ENCODE measurements around the gene PNP.
"Not testable (repeated sequence)": the region's sequence is repeated elsewhere in the genome, so short reads cannot be mapped to it uniquely, and the experiment has no call there.

Gene PNP

DNA sequence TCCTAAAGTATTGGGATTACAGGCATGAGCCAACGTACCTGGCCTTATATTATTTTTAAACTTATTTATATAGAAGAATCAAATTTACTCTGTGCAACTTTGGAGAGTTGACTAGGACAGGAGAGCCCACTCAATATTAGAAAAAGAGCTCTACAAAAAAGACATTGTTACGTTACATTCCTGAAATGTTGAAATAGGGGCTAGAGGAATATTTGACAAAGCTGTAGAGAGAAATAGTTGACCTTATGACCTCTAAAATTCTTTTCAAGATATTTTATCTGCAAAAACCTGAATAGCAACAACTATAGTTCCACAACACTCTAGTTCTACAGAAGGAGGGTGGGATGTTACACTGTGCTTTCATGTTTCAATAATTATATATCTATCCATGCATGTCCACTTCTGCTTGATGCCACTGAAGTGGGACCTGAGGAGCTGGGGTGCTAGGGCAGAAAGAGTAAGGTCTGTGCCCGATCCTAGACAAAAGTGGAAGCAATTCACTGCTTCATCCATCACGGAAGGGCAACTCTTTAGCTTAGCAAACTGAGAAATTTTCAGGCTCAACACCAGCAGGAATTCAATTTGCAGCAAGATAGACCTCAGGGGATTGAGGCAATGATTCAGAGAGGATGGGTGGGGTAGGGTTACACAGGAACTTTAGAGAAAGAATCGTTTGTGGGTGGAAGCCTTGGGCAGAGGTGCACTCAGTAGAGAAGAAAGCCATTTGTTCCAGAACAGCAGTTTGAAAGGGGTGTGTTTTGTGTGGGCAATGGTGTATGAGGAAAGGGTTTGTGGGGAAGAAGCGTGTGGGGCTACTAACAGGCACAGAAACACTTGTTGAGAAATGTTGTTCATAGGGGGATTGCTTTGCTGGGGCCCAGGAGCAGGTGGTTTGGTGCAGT lies 20.1 kb downstream of the PNP start:
- Mint-ChIP-seq H3K9me3 (no peaks in the 10 kb centered on the region), H3K4me1 (peaks cover 68% of the 10 kb centered on the region), H3K27me3 (no peaks in the 10 kb centered on the region), H3K36me3 (peaks cover 4% of the 10 kb centered on the region), H3K4me3 (peak overlapping the region; percentile 16), H3K27ac (peak overlapping the region; percentile 81)
- CTCF ChIA-PET = interaction anchor here (0.7 to 3.1 kb wide), 3 partner anchors 75 to 145 kb away, joined by 3 to 12 read pairs (median 11); no protein-coding TSS in a partner anchor
- DNase-seq = peak; percentile 42

DNA sequence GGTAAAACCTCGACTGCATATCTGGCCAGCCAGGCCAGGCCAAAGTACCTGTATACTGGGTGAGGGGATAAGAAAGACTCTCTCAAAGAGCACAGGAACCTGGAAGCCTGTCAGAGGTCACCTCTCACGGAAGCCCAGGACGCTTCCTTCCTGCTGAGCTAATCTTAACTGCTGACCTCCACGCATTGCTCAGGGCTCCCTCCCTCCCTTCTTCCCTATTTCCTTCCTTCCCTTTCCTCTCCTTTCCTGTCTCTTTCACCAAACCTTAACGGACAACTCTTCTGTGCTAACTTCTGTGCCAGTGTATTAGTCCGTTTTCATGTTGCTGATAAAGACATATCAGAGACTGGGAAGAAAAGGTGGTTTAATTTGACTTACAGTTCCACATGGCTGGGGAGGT lies 21.4 kb downstream of the PNP start:
- Mint-ChIP-seq H3K4me1 (peaks cover 76% of the 10 kb centered on the region), H3K36me3 (peaks cover 4% of the 10 kb centered on the region), H3K27me3 (peaks cover 4% of the 10 kb centered on the region), H3K27ac (peak overlapping the region; percentile 81), H3K9me3 (no peaks in the 10 kb centered on the region), H3K4me3 (no peak overlapping the region)
- CTCF ChIA-PET = interaction anchor here (2.9 kb wide), 1 partner anchor 119 kb away, joined by 11 read pairs; no protein-coding TSS in a partner anchor
- no peak for DNase-seq

DNA sequence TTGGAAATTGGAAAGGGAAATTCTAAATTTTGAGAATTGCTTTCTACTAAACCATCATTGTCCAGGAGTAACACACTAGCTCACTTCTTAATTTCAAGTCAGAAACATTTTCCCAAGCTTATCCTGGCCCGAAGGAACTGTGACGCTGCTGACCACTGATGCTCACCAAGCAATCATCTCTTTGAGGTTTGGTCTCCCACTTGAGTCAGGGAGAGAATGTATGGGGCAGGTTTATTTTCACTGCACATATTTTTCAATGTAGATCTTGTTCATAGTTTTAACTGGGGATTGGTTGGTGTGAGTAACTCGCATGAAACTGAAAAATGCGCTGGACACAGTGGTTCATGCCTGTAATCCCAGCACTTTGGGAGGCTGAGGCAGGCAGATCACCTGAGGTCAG lies 23.3 kb downstream of the PNP start:
- Mint-ChIP-seq H3K4me1 (peaks cover 71% of the 10 kb centered on the region), H3K9me3 (no peaks in the 10 kb centered on the region), H3K27ac (no peak overlapping the region), H3K36me3 (peaks cover 4% of the 10 kb centered on the region), H3K4me3 (no peak overlapping the region), H3K27me3 (peaks cover 4% of the 10 kb centered on the region)
- CTCF ChIA-PET = no interaction called here
- DNase-seq = no peak

DNA sequence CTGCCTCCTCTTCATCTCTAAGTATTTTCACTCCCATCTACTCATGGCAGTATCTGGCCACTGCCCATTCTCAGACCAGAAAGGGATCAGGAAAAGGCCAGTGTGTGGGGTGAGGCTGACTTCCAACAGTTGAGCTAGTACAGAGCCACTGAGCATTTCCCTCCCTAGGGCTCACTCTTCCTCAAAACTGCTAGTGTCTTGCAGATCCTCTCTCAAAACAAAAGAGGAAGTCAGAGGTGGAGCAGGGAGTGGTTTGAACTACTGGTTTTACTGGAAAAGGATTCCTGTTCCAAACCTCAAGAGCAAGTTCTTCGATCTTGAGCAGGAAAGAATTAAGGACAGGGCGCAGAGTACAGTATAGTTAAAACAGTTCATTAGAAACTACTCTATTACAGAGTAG lies 24.4 kb downstream of the PNP start:
- Mint-ChIP-seq H3K36me3 (peaks cover 2% of the 10 kb centered on the region), H3K27me3 (peaks cover 4% of the 10 kb centered on the region), H3K4me3 (no peak overlapping the region), H3K4me1 (peaks cover 61% of the 10 kb centered on the region), H3K27ac (peak overlapping the region; percentile 73), H3K9me3 (no peaks in the 10 kb centered on the region)
- CTCF ChIA-PET = no interaction called here
- DNase-seq = no peak

DNA sequence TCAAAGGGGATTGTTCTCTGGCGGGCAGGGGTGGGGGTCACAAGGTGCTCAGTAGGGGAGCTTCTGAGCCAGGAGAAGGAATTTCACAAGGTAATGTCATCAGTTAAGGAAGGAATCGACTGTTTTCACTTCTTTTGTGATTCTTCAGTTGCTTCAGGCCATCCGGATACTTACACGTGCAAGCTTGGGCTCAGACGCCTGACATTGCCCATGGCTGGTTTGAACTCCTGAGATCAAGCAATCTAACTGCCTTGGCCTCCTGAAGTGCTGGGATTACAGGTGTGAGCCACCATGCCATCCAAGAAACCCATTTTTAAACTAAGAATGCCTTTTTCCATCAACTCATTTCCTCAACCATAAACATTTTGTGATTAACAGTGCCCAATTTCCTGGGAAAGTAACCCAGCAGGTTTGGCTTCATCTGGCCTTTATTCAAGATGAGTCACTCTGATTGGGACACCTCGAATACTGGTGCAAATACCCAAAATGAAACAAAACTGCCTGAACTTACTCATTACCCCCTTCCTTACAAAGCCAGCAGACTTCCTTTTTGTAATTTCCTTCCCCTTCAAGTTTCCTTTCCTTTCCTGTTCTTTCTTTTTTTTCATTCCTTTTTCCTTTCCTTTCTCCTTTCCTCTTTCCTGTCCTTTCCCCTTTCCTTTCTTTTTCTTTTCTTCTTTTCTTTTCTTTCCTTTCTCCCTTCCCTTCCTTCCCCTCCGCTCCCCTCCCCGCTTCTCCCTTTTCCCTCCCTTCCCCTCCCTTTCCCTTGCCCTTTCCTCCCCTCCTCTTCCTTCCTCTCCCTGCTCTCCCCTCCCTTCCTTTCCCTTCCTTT lies 25.9 kb downstream of the PNP start:
- H3K9me3 Mint-ChIP-seq = no peaks in the 10 kb centered on the region
- no peak for DNase-seq
- H3K27ac Mint-ChIP-seq = peak overlapping the region; percentile 44
- peaks cover 4% of the 10 kb centered on the region for H3K27me3 Mint-ChIP-seq
- no peaks in the 10 kb centered on the region for H3K36me3 Mint-ChIP-seq
- CTCF ChIA-PET = no interaction called here
- no peak overlapping the region for H3K4me3 Mint-ChIP-seq
- H3K4me1 Mint-ChIP-seq = peaks cover 47% of the 10 kb centered on the region

DNA sequence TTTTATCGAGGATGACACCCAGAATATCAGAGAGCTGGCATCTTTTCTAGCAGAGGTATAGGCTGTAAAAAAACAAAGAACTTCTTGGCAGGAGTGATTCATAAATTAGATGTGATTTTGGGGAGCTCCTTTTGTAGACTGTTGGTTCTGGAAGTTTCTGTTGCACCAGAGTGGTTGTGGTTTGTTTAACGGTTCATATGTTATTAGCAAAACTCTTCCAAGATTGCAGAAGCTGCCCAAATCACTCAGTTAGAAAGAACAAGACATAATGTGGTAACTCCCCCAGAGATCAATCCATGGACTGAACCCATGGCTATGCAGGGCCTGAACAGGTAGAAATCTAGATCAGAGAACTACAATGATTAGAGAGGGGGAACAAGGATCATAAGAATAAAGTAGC lies 29.4 kb downstream of the PNP start:
- DNase-seq = no peak
- CTCF ChIA-PET = interaction anchor here (1.0 kb wide), 1 partner anchor 111 kb away, joined by 4 read pairs; no protein-coding TSS in a partner anchor
- Mint-ChIP-seq H3K27ac (no peak overlapping the region), H3K36me3 (no peaks in the 10 kb centered on the region), H3K9me3 (no peaks in the 10 kb centered on the region), H3K4me3 (no peak overlapping the region), H3K27me3 (peaks cover 7% of the 10 kb centered on the region), H3K4me1 (peaks cover 20% of the 10 kb centered on the region)

DNA sequence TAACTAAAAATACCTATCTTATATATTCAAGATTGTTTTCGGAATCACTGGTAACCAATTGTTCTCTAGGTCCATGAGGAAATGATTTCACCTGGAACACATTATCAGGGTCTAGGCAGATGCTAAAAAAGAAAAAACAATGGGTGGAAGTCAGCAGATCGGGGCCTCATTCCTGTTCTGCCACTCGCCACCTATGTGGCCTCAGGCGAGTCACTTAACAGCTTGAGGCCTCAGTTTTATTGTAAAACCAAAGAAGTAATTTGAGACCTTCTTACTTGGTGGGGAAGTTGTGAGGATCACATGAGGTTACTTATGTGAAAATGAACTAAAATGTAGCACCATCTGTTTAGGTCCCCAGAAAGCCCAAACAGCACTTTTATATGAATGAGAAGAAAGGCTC lies 29.9 kb downstream of the PNP start:
- CTCF ChIA-PET = no interaction called here
- Mint-ChIP-seq H3K27me3 (peaks cover 7% of the 10 kb centered on the region), H3K9me3 (no peaks in the 10 kb centered on the region), H3K4me3 (no peak overlapping the region), H3K4me1 (peaks cover 18% of the 10 kb centered on the region), H3K36me3 (no peaks in the 10 kb centered on the region), H3K27ac (no peak overlapping the region)
- DNase-seq = no peak

DNA sequence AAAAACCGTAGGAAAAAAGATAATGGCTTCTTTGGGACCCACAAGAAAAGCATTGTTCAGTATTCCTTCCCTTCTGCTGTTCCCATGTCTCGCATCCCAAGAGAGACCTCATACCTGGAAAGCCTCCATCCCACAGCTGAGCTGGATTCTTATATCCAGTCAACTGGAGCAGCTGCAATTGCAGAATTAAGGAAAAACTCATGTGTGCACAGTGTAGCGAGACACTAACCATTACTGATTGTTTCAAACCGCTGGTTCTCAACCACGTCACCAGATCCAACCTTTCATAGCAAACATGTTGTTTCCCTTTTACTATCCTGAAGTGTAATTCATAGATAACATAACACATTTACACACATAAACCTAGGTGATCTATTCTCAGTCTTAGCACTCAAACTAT lies 30.7 kb downstream of the PNP start:
- Mint-ChIP-seq H3K27me3 (peaks cover 7% of the 10 kb centered on the region), H3K27ac (no peak overlapping the region), H3K9me3 (no peaks in the 10 kb centered on the region), H3K36me3 (no peaks in the 10 kb centered on the region), H3K4me3 (no peak overlapping the region), H3K4me1 (peaks cover 15% of the 10 kb centered on the region)
- DNase-seq = no peak
- CTCF ChIA-PET = no interaction called here

DNA sequence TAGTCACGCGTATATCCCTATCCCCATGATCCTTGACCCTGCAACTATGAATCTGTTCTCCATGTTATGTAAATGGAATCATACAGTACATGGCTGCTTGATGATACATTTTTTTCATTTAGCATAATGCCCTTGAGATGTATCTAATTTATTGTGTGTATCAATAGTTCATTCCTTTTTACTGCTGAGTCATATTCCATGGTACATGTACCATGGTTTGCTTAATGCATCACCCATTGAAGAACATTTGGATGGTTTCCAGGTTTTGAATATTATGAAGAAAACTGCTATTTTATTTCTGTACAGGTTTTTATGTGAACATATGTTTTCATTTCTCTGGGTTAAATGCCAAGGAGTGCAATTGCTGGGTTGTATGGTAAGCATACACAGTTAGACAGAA lies 32.1 kb downstream of the PNP start:
- Mint-ChIP-seq H3K27me3 (peaks cover 3% of the 10 kb centered on the region), H3K4me3 (no peak overlapping the region), H3K36me3 (no peaks in the 10 kb centered on the region), H3K4me1 (peaks cover 2% of the 10 kb centered on the region), H3K27ac (no peak overlapping the region), H3K9me3 (no peaks in the 10 kb centered on the region)
- CTCF ChIA-PET = no interaction called here
- no peak for DNase-seq

DNA sequence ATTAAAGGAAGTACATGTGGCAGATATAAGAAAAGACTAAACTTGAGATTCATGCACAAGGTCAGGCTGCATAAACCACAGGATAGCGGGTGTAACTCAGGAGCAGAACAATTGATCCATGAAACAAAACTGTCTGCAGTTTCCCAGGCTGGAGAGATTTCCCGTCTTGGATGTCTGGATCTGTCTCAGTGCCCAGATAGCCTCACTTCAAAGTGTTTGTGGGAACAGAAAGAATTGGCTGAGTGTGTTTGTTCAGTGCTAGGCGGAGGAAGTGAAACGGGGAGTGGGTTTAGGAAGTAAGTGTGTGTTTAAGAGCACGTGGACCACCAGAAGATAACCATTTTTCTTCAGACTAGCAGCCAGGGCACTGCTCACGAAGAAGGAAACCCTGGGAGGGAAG lies 34.7 kb downstream of the PNP start:
- Mint-ChIP-seq H3K4me3 (no peak overlapping the region), H3K27me3 (peaks cover 3% of the 10 kb centered on the region), H3K36me3 (no peaks in the 10 kb centered on the region), H3K4me1 (peaks cover 2% of the 10 kb centered on the region), H3K9me3 (no peaks in the 10 kb centered on the region), H3K27ac (no peak overlapping the region)
- CTCF ChIA-PET = no interaction called here
- no peak for DNase-seq

DNA sequence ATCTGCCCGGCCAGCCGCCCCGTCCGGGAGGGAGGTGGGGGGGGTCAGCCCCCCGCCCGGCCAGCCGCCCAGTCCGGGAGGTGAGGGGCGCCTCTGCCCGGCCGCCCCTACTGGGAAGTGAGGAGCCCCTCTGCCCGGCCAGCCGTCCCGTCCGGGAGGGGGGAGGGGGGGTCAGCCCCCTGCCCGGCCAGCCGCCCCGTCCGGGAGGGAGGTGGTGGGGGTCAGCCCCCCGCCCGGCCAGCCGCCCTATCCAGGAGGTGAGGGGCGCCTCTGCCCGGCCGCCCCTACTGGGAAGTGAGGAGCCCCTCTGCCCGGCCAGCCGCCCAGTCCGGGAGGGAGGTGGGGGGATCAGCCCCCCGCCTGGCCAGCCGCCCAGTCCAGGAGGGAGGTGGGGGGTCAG lies 37.1 kb downstream of the PNP start:
- H3K4me1 Mint-ChIP-seq, H3K4me3 Mint-ChIP-seq, DNase-seq, H3K36me3 Mint-ChIP-seq, CTCF ChIA-PET, H3K27ac Mint-ChIP-seq, H3K9me3 Mint-ChIP-seq: not testable (repeated sequence)
- H3K27me3 Mint-ChIP-seq = peaks cover 15% of the 10 kb centered on the region

DNA sequence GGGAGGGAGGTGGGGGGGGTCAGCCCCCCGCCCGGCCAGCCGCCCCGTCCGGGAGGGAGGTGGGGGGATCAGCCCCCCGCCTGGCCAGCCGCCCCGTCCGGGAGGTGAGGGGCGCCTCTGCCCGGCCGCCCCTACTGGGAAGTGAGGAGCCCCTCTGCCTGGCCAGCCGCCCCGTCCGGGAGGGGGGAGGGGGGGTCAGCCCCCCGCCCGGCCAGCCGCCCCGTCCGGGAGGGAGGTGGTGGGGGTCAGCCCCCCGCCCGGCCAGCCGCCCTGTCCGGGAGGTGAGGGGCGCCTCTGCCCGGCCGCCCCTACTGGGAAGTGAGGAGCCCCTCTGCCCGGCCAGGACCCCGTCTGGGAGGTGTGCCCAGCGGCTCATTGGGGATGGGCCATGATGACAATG lies 37.5 kb downstream of the PNP start:
- peaks cover 20% of the 10 kb centered on the region for H3K27me3 Mint-ChIP-seq
- H3K4me3 Mint-ChIP-seq, H3K4me1 Mint-ChIP-seq, CTCF ChIA-PET, H3K9me3 Mint-ChIP-seq, H3K36me3 Mint-ChIP-seq, DNase-seq, H3K27ac Mint-ChIP-seq: not testable (repeated sequence)

DNA sequence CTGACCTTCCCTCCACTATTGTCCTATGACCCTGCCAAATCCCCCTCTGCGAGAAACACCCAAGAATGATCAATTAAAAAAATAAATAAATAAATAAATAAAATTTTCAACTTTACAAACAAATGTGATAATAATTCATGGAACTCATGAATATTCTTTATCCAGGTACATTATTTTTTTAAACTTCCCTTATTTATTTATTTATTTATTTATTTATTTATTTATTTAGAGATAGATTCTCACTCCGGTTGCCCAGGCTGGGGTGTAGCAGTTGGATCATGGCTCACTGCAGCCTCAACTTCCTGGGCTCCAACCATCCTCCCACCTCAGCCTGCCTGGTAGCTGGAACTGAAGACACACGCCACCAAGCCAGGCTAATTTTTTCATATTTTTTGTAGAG lies 38.3 kb downstream of the PNP start:
- H3K4me3 Mint-ChIP-seq, H3K9me3 Mint-ChIP-seq, H3K36me3 Mint-ChIP-seq, H3K4me1 Mint-ChIP-seq, DNase-seq, H3K27ac Mint-ChIP-seq, CTCF ChIA-PET: not testable (repeated sequence)
- peaks cover 21% of the 10 kb centered on the region for H3K27me3 Mint-ChIP-seq

DNA sequence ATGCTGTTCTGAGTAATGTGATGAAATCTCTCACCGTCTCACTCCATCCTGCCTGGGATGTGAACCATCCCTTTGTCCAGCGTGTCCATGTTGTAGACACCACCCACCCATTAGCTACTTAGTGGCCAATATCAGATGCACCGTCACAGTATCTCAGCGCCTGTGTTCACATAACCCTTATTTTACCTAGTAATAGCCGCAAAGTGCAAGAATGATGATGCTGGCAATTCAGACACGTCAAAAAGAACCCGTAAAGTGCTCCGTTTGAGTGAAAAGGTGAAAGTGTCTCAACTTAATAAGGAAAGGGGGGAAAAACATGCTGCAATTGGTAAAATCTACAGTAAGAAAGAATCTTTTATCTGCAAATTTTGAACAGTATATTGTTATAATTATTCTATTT lies 39.2 kb downstream of the PNP start:
- no peaks in the 10 kb centered on the region for H3K36me3 Mint-ChIP-seq
- peaks cover 2% of the 10 kb centered on the region for H3K4me1 Mint-ChIP-seq
- H3K9me3 Mint-ChIP-seq = no peaks in the 10 kb centered on the region
- H3K27me3 Mint-ChIP-seq = peaks cover 28% of the 10 kb centered on the region
- no peak for DNase-seq
- CTCF ChIA-PET = no interaction called here
- H3K27ac Mint-ChIP-seq = no peak overlapping the region
- no peak overlapping the region for H3K4me3 Mint-ChIP-seq

All from activated naive CD4-positive, alpha-beta T cell treated with anti-CD3 and anti-CD28 coated beads, Interleukin-2, amount 10 ng/mL, durations not matched to agents 7 days and 5 days (primary cell).